ENCODE measurements around the gene OLFML2A. TPM values are rescaled to one million over a fixed set of nuclear protein-coding genes. Genes with fewer than 3 reads are reported as not detected.
"Not testable (repeated sequence)": the region's sequence is repeated elsewhere in the genome, so short reads cannot be mapped to it uniquely, and the experiment has no call there.

OLFML2A gene
- total and polyA plus RNA-seq, 2 of the 13 experiments (the other 11 are each of a cell fraction or from before 2014, with no cell fraction given) = 0.01 to 0.02 TPM

DNA sequence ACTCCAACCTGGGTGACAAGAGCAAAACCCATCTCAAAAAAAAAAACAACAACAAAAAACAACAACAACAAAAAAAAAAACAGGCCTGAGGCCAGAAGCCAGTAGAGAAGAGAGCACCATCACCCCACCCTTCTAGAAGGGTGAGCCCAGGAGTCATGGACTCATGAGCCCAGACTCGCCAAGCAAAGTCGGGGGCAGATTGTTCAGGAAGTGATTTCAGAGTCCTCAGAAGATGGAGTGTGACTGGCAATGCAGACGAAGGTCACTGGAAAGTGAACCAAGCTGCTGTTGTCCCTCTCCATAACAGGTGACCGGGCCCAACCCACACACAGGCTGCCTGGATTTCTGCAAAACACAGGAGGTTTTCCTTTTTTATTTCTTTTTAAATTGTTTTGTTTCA is 67.4 kb downstream of the OLFML2A start (continued):
- TF ChIP-seq, protein P1, sequence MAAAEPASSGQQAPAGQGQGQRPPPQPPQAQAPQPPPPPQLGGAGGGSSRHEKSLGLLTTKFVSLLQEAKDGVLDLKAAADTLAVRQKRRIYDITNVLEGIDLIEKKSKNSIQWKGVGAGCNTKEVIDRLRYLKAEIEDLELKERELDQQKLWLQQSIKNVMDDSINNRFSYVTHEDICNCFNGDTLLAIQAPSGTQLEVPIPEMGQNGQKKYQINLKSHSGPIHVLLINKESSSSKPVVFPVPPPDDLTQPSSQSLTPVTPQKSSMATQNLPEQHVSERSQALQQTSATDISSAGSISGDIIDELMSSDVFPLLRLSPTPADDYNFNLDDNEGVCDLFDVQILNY (CRISPR knock-in tag; conservative IDR thresholded peaks at IDR 0.05) = no peak

GRCh38 chr9:124846467-124846866 is 69.5 kb downstream of the OLFML2A start:
- H3K9me3 ChIP-seq (ENCODE audit: low read length); H3K79me2 ChIP-seq (ENCODE audit: insufficient read depth, low read length); H3K4me3 ChIP-seq (replicated peaks in 1 of 3; ENCODE audit: insufficient read depth in 1 of 3, low read depth in 2 of 3, low read length in 3 of 3); CTCF ChIA-PET (ENCODE audit: low intra/inter-chr PET ratio, low total read pairs); BruUV-seq (replicated peaks); DNase-seq (ENCODE audit: low spot score); H2AFZ ChIP-seq (ENCODE audit: low read length); FAIRE-seq; H3K27ac ChIP-seq (ENCODE audit: extremely low read length, insufficient read depth, low read length); H3K27me3 ChIP-seq (ENCODE audit: control insufficient read depth in 1 of 2, insufficient read depth in 2 of 2, low read length in 2 of 2); H4K20me1 ChIP-seq (ENCODE audit: insufficient read depth, low read length); ATAC-seq; intact Hi-C loops (cut with micrococcal nuclease; ENCODE audit: unreplicated experiment); H3K9ac ChIP-seq (ENCODE audit: insufficient read depth, low read depth, low read length); H3K36me3 ChIP-seq (replicated peaks in 1 of 2; ENCODE audit: control insufficient read depth in 1 of 2, insufficient read depth in 2 of 2, low read length in 2 of 2): not testable (repeated sequence)
- in situ Hi-C loops (cut with HindIII; ENCODE audit: extremely low pct_ligation_motif_present, low pct_unique_long_range_greater_than_20kb) = loop anchor here (10.0 kb wide), 1 partner anchor 52 kb away; no protein-coding TSS in a partner anchor
- Histone ChIP-seq H3K4me1 (ENCODE audit: insufficient read depth, low read length) (peaks cover 46% of the 10 kb centered on the region), H3K4me2 (ENCODE audit: low read depth, low read length) (peak overlapping the region; percentile 67; the same call in 1 of the 2 replicates)
- POLR2A ChIA-PET = interaction anchor here (1.0 to 1.6 kb wide), 2 partner anchors 15 to 53 kb away, joined by 3 read pairs; partner anchors contain the start of genes ARPC5L and RPL35
- 20% methylated on average over 9 of the region's 9 CpGs for WGBS (ENCODE audit: low lambda C conversion rate)
- 0 out of 2 replicates have a peak, but pooled peaks have one; percentile 52 for TF ChIP-seq ZNF709 (CRISPR knock-in tag; IDR thresholded peaks at IDR 0.05)
- TF ChIP-seq, protein P2, sequence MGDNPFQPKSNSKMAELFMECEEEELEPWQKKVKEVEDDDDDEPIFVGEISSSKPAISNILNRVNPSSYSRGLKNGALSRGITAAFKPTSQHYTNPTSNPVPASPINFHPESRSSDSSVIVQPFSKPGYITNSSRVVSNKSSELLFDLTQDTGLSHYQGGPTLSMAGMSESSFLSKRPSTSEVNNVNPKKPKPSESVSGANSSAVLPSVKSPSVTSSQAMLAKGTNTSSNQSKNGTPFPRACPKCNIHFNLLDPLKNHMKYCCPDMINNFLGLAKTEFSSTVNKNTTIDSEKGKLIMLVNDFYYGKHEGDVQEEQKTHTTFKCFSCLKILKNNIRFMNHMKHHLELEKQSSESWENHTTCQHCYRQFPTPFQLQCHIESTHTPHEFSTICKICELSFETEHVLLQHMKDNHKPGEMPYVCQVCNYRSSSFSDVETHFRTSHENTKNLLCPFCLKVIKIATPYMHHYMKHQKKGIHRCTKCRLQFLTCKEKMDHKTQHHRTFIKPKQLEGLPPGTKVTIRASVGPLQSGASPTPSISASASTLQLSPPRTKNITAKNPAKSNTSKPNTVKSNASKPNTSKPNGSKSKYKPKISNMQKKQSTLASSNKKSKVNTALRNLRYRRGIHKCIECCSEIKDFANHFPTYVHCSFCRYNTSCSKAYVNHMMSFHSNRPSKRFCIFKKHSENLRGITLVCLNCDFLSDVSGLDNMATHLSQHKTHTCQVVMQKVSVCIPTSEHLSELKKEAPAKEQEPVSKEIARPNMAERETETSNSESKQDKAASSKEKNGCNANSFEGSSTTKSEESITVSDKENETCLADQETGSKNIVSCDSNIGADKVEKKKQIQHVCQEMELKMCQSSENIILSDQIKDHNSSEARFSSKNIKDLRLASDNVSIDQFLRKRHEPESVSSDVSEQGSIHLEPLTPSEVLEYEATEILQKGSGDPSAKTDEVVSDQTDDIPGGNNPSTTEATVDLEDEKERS (CRISPR knock-in tag; IDR thresholded peaks at IDR 0.05) = peak; percentile 45; the same call in 1 of the 2 replicates
- 0 out of 2 replicates have a peak, but pooled peaks have one; percentile 18 for TF ChIP-seq FOXK1 (CRISPR knock-in tag; IDR thresholded peaks at IDR 0.05; ENCODE audit: borderline replicate concordance, low read depth)
- TF ChIP-seq, protein P3, sequence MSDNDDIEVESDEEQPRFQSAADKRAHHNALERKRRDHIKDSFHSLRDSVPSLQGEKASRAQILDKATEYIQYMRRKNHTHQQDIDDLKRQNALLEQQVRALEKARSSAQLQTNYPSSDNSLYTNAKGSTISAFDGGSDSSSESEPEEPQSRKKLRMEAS (IDR thresholded peaks at IDR 0.05) = peak; percentile 32; the same call in 1 of the 2 replicates
- peak; percentile 31; the same call in 1 of the 2 replicates for TF ChIP-seq ZFX (CRISPR knock-in tag; IDR thresholded peaks at IDR 0.05; ENCODE audit: low read depth)
- TF ChIP-seq ZMYM3 (CRISPR knock-in tag; IDR thresholded peaks at IDR 0.05) = peak; percentile 47; the same call in 1 of the 2 replicates
- TF ChIP-seq ZNF430 (CRISPR knock-in tag; IDR thresholded peaks at IDR 0.05) = peak; percentile 100
- peak; percentile 49; the same call in 1 of the 2 replicates for TF ChIP-seq SAP130 (CRISPR knock-in tag; IDR thresholded peaks at IDR 0.05; ENCODE audit: low read depth)
- TF ChIP-seq ARID5B (CRISPR knock-in tag; IDR thresholded peaks at IDR 0.05) = peak; percentile 26; the same call in 1 of the 2 replicates

All from HepG2 (cell line).